Frontal cortex (tissue), 4 donors: Measurements from ENCODE around the gene MSLN. TPM values are rescaled to one million over a fixed set of nuclear protein-coding genes. Genes with fewer than 3 reads are reported as not detected.
A peak's percentile ranks its signal among the peaks of the same experiment; 100 is the strongest.

ENCODE experiments used
- DNase-seq, 2 donors: peaks; one replicate each; pipeline ENCODE4 v3.0.0; 2012; ENCODE audit warnings: low spot score in 2 of 2
- FAIRE-seq: peaks from 2 replicates; lab custom pipeline; 2012; peaks lifted over from hg19 to GRCh38; lab: Jason Lieb, UNC
- total RNA-seq: library from RNA; depleted of rRNA; stranded (reverse); fragments of >200 nt; gene quantifications from one replicate; pipeline ENCODE4 v1.2.3, GENCODE V29; 2014
- donor health status: control.
- donor health status: control.
- donor health status: control.

MSLN gene
- total RNA-seq, 1 donor from 2014 or later: not detected

DNA sequence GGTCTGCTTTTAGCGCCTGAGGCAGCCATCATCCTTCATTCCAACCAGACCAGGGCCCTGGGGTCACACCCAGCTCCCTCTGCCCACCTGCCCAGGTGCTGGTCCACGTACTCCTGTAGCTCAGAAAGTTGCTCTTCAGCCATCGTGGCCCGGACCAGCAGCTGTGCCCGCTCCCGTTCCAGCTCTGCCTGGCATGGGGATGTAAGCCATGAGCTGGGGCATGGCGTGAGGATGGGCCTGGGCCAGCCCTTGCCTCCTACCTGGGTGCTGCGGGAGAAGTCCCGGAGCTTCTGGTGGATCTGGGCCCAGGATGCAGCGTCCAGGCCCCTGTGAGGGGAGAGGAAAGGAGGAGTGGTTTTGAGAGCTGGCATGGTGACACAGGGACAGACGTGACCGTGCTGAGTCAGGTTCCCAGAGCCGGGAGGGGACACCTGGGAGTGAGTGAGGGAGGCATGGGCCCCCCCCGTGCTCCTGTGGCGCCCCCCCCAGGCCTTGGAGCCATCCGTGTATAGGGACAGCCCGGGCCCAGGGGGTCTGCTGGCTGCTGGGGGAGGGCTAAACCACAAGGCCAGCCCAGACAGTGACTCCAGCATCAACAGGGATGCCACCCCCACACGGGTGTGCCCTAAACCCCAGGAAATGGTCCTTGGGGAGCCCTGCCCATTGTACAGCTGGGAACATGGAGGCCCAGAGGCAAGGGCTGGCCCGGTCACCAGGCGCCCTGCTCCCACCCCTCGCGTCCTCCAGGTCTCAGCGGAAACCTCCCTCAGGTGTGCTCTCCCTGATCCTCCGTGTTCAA lies 37.5 kb upstream of the MSLN start:
- DNase-seq: no peak
- FAIRE-seq: no peak

DNA sequence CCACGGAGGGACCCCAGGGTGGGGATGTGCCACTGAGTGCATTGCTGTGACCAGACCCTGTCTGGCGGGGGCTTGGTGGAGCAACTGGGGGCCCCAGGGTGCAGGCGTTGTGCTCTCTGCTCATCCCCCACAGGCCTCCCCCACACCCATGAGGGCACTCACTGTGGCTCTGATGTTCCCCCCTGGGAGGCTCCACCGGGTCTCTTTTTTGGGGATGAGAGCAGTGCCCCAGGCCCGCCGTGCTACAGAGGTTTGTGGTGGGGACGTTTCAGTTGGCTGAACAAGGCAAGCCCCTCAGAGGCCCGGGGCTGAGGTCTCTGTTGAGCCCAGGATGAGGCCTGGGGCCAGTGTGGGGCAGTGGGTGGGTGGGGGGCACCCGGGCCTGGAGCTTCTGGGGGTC lies 36.8 kb upstream of the MSLN start:
- no peak for FAIRE-seq

GRCh38 chr16:724188-725040 lies 36.1 kb upstream of the MSLN start:
- no peak for FAIRE-seq
- DNase-seq: no peak

More for the DNA sequence above, 36.8 kb upstream of the MSLN start:
- DNase-seq: no peak

GRCh38 chr16:725041-725376 lies 35.5 kb upstream of the MSLN start:
- no peak for DNase-seq
- no peak for FAIRE-seq

- FAIRE-seq (no peak), DNase-seq (no peak)
Observed at GRCh38 chr16:725463-726187, 34.9 kb upstream of the MSLN start.

DNA sequence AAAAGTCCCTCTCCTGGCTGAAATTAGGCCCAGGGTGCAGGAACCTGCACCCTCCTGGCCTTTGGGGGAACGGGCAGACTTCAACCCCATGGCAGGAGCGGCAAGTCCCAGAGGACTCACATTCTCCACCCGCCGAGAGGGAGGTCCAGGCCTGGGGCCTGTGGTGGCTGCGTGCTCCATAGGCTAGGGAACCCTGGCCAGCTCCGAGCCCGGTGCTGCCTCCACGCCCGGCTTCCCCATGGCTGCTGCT lies 34.4 kb upstream of the MSLN start:
- FAIRE-seq: no peak
- no peak for DNase-seq

DNA sequence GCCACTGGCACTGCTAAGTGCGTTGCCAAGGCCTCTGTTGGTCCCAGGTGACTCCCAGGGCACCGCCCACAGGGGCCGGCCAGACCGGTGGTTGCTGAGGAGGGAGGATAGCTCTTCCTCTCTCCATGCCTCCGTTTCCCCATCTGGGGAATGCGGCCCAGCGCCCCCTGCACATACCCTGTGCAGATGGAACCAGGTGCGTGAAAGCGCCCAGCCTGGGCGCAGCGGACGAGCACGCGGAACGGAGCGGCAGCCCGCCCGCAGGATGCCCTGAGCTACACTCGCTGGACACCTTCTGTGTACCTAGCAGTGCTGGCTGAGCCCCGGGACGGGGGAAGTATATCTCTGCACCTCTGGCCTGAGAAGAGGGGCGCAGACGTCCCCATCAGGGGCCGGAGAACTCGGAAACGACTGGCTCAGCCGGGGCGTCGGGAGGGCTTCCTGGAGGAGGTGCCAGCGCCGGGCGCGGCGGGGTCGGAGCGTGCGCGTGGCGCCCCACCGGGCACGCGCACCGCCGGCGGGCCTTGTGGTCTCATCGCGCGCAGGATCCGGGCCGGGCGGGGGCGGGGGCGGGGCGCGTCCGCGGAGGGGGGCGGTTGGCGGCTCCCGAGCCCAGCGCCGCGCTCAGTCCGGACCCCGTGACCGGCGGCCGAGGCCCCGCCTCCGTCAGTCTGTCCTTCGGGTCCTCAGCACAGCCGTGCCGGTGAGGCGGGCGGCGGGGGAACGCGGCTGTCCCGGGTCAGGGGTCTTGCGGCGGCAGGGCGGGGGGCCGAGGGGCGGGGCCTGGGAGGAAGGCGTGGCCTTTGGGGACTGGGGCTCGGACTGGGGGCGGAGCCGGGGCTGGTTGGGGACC lies 33.9 kb upstream of the MSLN start, which contains the start of the genes CCDC78 and HAGHL:
CCDC78 (minus strand) TSS at position 6 of the 853 bp plus-strand sequence. CDS start 76 bp downstream, outside the sequence.
HAGHL (plus strand) TSS at position 669 of the 853 bp plus-strand sequence. CDS start 404 bp downstream, outside the sequence.
- FAIRE-seq: no peak
- DNase-seq: peak; percentile 79 to 87

GRCh38 chr16:727291-727977 lies 33.1 kb upstream of the MSLN start:
- DNase-seq (no peak), FAIRE-seq (no peak)

DNA sequence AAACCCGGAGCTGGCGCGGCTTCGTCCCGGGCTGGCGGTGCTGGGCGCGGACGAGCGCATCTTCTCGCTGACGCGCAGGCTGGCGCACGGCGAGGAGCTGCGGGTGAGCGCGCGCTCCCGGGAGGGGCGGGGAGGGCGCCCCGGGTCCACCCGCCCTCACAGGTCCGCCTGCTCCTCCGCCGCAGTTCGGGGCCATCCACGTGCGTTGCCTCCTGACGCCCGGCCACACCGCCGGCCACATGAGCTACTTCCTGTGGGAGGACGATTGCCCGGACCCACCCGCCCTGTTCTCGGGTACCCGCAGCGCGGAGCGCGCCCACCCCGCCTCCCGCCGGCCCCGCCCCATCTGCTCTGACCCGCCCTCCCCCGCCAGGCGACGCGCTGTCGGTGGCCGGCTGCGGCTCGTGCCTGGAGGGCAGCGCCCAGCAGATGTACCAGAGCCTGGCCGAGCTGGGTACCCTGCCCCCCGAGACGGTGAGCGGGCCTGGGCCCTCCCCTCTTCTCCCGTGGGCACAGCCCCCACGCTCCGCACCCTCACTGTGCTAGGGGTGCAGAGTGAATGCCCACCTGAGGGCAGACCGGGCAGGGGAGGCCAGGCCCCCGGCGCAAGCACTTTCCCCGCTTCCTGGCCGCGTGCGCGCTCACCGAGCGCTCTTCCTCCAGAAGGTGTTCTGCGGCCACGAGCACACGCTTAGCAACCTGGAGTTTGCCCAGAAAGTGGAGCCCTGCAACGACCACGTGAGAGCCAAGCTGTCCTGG lies 32.2 kb upstream of the MSLN start:
- FAIRE-seq (no peak), DNase-seq (peak; percentile 75 to 83)

GRCh38 chr16:728890-729744 lies 31.4 kb upstream of the MSLN start:
- DNase-seq: no peak

DNA sequence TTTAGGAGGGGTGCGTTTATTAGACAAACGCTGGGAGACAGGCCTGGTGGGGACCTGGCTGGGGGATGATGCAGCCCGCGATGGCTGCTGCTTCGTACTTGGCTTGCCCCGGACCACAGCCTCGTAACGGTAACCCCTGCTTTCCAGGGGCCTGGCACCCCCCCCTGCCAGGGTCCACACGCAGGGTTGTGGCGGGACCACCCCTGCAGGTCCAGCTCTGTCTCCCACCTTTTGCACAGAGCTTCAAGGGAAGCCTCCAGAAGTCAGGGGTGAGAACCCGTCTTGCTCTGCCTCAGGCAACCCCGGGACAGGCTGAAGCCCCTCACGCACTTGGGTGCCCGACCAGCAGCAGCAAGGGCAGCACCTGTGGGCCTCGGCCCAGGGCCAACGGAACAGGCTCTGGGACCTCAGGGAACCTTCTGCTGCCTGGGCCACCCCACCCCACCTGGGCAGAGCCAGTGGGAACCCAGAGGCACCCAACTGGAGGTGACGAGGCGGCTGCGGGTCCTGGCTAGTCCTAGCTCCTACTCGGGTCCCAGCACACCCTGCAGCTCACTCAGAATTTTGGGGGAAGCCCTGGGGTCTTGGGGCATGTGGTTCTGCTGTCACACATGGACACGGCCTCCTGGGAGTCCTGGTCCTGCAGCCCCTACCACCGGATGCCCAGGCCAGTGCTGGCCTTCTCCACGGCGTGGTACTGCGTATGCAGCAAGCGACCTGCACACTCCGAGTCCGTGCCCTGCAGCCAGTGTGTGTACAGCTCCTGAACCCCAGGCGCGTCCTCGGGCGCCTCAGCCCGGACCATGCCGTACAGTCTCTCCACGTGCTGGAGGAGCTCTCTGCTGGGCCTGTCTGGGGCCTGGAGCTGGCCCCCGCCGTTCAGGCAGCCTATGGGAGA lies 30.5 kb upstream of the MSLN start:
- FAIRE-seq: no peak
- no peak for DNase-seq

More at GRCh38 chr16:728890-729744, 31.4 kb upstream of the MSLN start:
- no peak for FAIRE-seq

- DNase-seq (no peak), FAIRE-seq (no peak)
Observed at GRCh38 chr16:730666-731509, 29.6 kb upstream of the MSLN start.

GRCh38 chr16:732332-732731 lies 28.2 kb upstream of the MSLN start:
- no peak for FAIRE-seq
- no peak for DNase-seq

DNA sequence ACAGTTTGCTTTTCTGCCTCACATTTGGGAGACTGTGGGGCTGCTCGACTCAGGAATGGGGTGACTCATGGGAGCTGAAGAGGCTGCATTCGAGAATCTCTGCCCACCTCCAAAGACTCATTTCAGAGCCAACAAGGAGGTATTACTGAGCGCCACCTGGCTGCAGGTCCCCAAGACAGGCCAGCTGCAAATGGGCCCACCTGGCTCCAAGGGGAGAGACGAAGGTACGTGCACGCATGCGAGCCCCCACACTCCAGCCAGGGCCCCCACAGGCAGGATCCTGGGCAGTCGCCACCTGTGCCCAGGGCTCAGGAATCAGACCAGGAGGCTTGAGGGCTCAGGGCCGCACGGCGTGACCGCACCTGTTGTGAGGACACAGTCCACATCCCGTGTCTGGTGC lies 27.6 kb upstream of the MSLN start:
- no peak for FAIRE-seq
- no peak for DNase-seq

DNA sequence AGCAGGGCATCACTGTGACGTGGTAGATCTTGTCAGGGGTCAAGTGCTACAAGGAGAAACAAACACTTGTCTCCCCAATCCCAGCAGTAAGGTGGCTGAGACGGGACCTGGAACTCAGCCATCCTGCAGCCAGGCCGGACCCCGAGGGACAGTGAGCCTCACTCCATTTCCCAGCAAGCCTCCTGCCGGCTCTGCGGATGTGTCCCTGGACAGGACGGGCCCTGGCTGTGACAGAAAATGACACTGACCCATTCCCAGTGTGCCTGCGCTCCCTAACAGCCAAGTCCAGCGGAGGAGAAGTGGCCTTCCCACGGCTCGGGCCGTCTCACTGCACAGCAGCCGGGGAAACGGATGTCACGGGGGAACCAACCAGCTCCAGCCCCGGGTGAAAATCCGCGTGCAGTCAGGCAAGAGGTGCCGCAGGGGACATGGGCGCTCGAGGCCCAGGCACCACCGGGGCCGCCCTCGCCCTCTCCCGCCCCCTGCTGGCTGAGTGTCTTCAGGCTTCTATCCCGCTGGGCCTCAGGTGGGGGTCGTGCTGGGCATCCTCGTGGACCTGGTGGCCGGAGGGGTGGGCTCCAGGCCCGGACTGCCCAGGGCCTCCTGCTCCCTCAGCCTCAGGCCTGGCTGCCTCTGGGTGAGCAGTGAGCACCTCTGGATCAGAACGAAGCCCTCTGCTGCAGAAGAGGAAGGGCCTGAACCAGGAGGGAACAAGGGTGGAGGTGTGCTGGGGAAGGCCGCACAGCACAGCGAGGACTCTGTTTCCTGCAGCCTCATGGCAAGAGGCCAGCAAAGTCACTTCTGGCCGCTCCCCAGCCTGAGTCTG lies 26.9 kb upstream of the MSLN start:
- no peak for FAIRE-seq
- no peak for DNase-seq
